Right lobe of liver (tissue), 4 donors: ENCODE results near the gene ARHGEF33.

Source experiments
- CTCF ChIP-seq, 4 donors: fragments of 200-600 bp in 3 of 4; fragments of 450-650 bp in 1 of 4; IDR thresholded peaks; one replicate each; pipeline versions ENCODE4 v1.5.1 to v1.8.0; 2016 to 2022; ENCODE audit warnings: antibody characterized with exemption in 4 of 4, mild to moderate bottlenecking in 2 of 4
- POLR2A ChIP-seq: fragments of 450-650 bp; IDR thresholded peaks from one replicate; pipeline ENCODE4 v1.6.1; 2017; ENCODE audit warnings: antibody characterized with exemption, mild to moderate bottlenecking
- donor health status: DM: no; HTN: no; CAD: no.
- donor health status: DM: no; HTN: no; CAD: no.
- donor health status: DM: no; HTN: yes; CAD: no.

GRCh38 chr2:38862476-38862875 is 27.2 kb upstream of the ARHGEF33 start:
- TF ChIP-seq CTCF (IDR thresholded peaks at IDR 0.05) (no peak), POLR2A (no peak)
